Measurements from ENCODE around the gene TECPR2.

- TF ChIP-seq CTCF (IDR thresholded peaks at IDR 0.05 in 8 of 11, conservative IDR thresholded peaks at IDR 0.05 in 3 of 11) (no peak), POLR2AphosphoS5 (IDR thresholded peaks at IDR 0.05) (no peak), POLR2A (IDR thresholded peaks at IDR 0.05) (no peak)
Measured at GRCh38 chr14:102427642-102428041, 64.9 kb downstream of the TECPR2 start.

All from spleen (tissue), 7 donors.